ENCODE data around the gene EPB41L1. TPM values are rescaled to one million over a fixed set of nuclear protein-coding genes. Genes with fewer than 3 reads are reported as not detected.

EPB41L1 gene
- total RNA-seq, 1 donor from 2014 or later: 35.6 TPM

GRCh38 chr20:36206641-36207040 is 52.1 kb downstream of the EPB41L1 start:
- Mint-ChIP-seq H3K9me3 (ENCODE audit: low read depth) (no peaks in the 10 kb centered on the region), H3K27me3 (no peaks in the 10 kb centered on the region), H3K4me3 (ENCODE audit: low read depth) (no peak overlapping the region), H3K4me1 (ENCODE audit: low read depth) (no peaks in the 10 kb centered on the region), H3K36me3 (ENCODE audit: insufficient read depth) (peaks cover 4% of the 10 kb centered on the region), H3K27ac (no peak overlapping the region)
- no peak for DNase-seq (ENCODE audit: low spot score, unreplicated experiment)
- TF ChIP-seq, protein P1, sequence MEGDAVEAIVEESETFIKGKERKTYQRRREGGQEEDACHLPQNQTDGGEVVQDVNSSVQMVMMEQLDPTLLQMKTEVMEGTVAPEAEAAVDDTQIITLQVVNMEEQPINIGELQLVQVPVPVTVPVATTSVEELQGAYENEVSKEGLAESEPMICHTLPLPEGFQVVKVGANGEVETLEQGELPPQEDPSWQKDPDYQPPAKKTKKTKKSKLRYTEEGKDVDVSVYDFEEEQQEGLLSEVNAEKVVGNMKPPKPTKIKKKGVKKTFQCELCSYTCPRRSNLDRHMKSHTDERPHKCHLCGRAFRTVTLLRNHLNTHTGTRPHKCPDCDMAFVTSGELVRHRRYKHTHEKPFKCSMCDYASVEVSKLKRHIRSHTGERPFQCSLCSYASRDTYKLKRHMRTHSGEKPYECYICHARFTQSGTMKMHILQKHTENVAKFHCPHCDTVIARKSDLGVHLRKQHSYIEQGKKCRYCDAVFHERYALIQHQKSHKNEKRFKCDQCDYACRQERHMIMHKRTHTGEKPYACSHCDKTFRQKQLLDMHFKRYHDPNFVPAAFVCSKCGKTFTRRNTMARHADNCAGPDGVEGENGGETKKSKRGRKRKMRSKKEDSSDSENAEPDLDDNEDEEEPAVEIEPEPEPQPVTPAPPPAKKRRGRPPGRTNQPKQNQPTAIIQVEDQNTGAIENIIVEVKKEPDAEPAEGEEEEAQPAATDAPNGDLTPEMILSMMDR (IDR thresholded peaks at IDR 0.05; ENCODE audit: unreplicated experiment): no peak

DNA sequence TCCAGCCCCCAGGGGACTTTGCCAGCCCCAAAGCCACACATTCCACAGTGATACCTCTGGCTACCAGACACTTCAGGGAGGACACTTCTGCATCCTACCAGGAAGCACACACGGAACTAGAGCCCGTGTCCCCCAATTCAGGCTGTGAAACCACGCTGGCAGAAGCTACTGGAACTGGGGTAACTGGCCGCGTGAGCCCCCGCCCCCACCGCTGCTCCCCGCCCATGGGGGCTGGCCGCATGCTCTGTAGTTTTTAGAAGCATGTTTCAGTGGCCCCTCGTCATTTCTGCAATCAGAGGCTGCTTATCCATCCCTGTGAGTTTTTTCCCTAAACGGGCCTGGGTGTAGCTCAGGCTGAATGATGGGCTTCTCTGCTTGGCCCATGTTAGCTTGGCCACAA is 53.1 kb downstream of the EPB41L1 start:
- no peaks in the 10 kb centered on the region for H3K4me1 Mint-ChIP-seq (ENCODE audit: low read depth)

DNA sequence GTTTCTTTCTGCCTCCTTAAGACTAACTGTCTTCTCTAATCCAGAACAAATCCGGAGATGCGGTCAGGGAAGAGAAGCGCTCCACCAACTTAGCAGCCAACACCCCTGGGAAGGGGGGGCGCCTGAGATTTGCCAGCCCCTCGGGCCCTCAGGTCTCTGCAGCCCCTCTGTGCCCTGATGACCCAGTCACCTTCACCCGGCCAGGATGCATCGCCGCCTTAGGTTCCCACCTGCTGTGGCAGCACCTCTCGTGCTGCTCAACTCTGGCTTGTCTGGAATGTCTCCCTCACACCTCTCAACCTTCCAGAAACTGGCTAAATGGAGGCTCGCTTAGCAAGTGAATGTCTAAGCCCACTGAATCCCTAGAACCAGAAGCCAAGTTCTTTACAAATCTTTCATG is 53.7 kb downstream of the EPB41L1 start:
- no peak overlapping the region for H3K27ac Mint-ChIP-seq
- H3K36me3 Mint-ChIP-seq (ENCODE audit: insufficient read depth): peaks cover 4% of the 10 kb centered on the region
- no peaks in the 10 kb centered on the region for H3K9me3 Mint-ChIP-seq (ENCODE audit: low read depth)
- H3K27me3 Mint-ChIP-seq: no peaks in the 10 kb centered on the region
- TF ChIP-seq, protein P1 (IDR thresholded peaks at IDR 0.05; ENCODE audit: unreplicated experiment): no peak
- no peaks in the 10 kb centered on the region for H3K4me1 Mint-ChIP-seq (ENCODE audit: low read depth)
- DNase-seq (ENCODE audit: low spot score, unreplicated experiment): no peak
- no peak overlapping the region for H3K4me3 Mint-ChIP-seq (ENCODE audit: low read depth)

More for the DNA sequence above, 53.1 kb downstream of the EPB41L1 start:
- Mint-ChIP-seq H3K36me3 (ENCODE audit: insufficient read depth) (peaks cover 4% of the 10 kb centered on the region), H3K9me3 (ENCODE audit: low read depth) (no peaks in the 10 kb centered on the region), H3K27ac (no peak overlapping the region), H3K27me3 (no peaks in the 10 kb centered on the region), H3K4me3 (ENCODE audit: low read depth) (no peak overlapping the region)
- TF ChIP-seq, protein P1 (IDR thresholded peaks at IDR 0.05; ENCODE audit: unreplicated experiment): no peak
- no peak for DNase-seq (ENCODE audit: low spot score, unreplicated experiment)

GRCh38 chr20:36210436-36211021 is 56.0 kb downstream of the EPB41L1 start:
- Mint-ChIP-seq H3K9me3 (ENCODE audit: low read depth) (no peaks in the 10 kb centered on the region), H3K27ac (peak overlapping the region; percentile 10), H3K27me3 (no peaks in the 10 kb centered on the region), H3K4me1 (ENCODE audit: low read depth) (peaks cover 4% of the 10 kb centered on the region), H3K36me3 (ENCODE audit: insufficient read depth) (peaks cover 4% of the 10 kb centered on the region), H3K4me3 (ENCODE audit: low read depth) (no peak overlapping the region)
- no peak for DNase-seq (ENCODE audit: low spot score, unreplicated experiment)
- TF ChIP-seq, protein P1 (IDR thresholded peaks at IDR 0.05; ENCODE audit: unreplicated experiment): no peak

DNA sequence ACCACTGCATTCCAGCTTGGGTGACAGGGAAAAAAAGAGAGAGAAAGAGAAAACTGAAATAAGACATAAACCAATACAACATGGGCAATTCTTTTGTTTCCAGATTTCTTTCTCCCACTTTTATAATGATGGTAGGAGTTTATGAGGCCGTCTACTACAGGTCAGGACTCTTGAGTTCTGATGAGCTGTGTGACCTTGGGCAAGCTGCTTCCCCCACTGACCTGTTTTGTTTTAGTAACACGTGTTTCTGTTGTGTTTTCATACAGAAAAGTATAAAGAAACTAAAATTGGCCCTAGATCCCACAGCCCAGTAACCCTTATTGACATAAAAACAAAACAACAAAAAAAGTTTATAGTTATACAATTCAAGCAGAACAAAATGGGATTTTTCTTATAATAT is 58.8 kb downstream of the EPB41L1 start:
- Mint-ChIP-seq H3K4me3 (ENCODE audit: low read depth) (no peak overlapping the region), H3K27me3 (no peaks in the 10 kb centered on the region), H3K36me3 (ENCODE audit: insufficient read depth) (no peaks in the 10 kb centered on the region), H3K4me1 (ENCODE audit: low read depth) (peaks cover 4% of the 10 kb centered on the region), H3K27ac (no peak overlapping the region), H3K9me3 (ENCODE audit: low read depth) (no peaks in the 10 kb centered on the region)
- TF ChIP-seq, protein P1 (IDR thresholded peaks at IDR 0.05; ENCODE audit: unreplicated experiment): no peak
- no peak for DNase-seq (ENCODE audit: low spot score, unreplicated experiment)
